HG03432 (cell line): ENCODE results near the gene SLC35E2B.
"Not testable (repeated sequence)": the region's sequence is repeated elsewhere in the genome, so short reads cannot be mapped to it uniquely, and the experiment has no call there.

Experiments used
- ATAC-seq: cut with Tn5 transposase; IDR thresholded peaks from one replicate; pipeline ENCODE4 v1.9.1; 2021; ENCODE audit warnings: mild to moderate bottlenecking, moderate library complexity; ENCODE audit not compliant: unreplicated experiment

Gene SLC35E2B

GRCh38 chr1:1692714-1693647 is at the start of gene SLC35E2B:
Gene SLC35E2B (minus strand): TSS chr1:1692795. CDS start chr1:1676699, 16,096 bp downstream.
- peak; percentile 81 for ATAC-seq

- not testable (repeated sequence) for ATAC-seq
Observed at GRCh38 chr1:1741013-1741412, 48.4 kb upstream of the SLC35E2B start.

GRCh38 chr1:1738799-1739337 is 46.3 kb upstream of the SLC35E2B start:
- ATAC-seq = not testable (repeated sequence)

- not testable (repeated sequence) for ATAC-seq
Observed at GRCh38 chr1:1737675-1738590, 45.3 kb upstream of the SLC35E2B start.

GRCh38 chr1:1732381-1732780 is 39.8 kb upstream of the SLC35E2B start:
- no peak for ATAC-seq

- no peak for ATAC-seq
Observed at GRCh38 chr1:1730870-1731269, 38.3 kb upstream of the SLC35E2B start.

GRCh38 chr1:1730230-1730629 is 37.6 kb upstream of the SLC35E2B start:
- ATAC-seq = not testable (repeated sequence)

- ATAC-seq = not testable (repeated sequence)
Observed at GRCh38 chr1:1729116-1729816, 36.7 kb upstream of the SLC35E2B start.

GRCh38 chr1:1728308-1729005 is 35.9 kb upstream of the SLC35E2B start:
- ATAC-seq = not testable (repeated sequence)

- ATAC-seq = not testable (repeated sequence)
Observed at GRCh38 chr1:1727131-1727651, 34.6 kb upstream of the SLC35E2B start.

- not testable (repeated sequence) for ATAC-seq
Observed at GRCh38 chr1:1726088-1726487, 33.5 kb upstream of the SLC35E2B start.

GRCh38 chr1:1724035-1724864 is 31.7 kb upstream of the SLC35E2B start, which contains the start of gene CDK11A:
Gene CDK11A (minus strand): TSS chr1:1724357. CDS start chr1:1722818, 1,539 bp downstream.
- peak; percentile 92 for ATAC-seq

- ATAC-seq = no peak
Observed at GRCh38 chr1:1721201-1721600, 28.6 kb upstream of the SLC35E2B start.

- ATAC-seq = not testable (repeated sequence)
Observed at GRCh38 chr1:1715109-1715883, 22.7 kb upstream of the SLC35E2B start.

GRCh38 chr1:1707897-1708296 is 15.3 kb upstream of the SLC35E2B start:
- not testable (repeated sequence) for ATAC-seq

GRCh38 chr1:1707241-1707640 is 14.6 kb upstream of the SLC35E2B start:
- not testable (repeated sequence) for ATAC-seq

GRCh38 chr1:1705623-1706022 is 13.0 kb upstream of the SLC35E2B start:
- not testable (repeated sequence) for ATAC-seq
